ENCODE measurements around the gene ZNF768.
"Not testable (repeated sequence)": the region's sequence is repeated elsewhere in the genome, so short reads cannot be mapped to it uniquely, and the experiment has no call there.

The ZNF768 gene

DNA sequence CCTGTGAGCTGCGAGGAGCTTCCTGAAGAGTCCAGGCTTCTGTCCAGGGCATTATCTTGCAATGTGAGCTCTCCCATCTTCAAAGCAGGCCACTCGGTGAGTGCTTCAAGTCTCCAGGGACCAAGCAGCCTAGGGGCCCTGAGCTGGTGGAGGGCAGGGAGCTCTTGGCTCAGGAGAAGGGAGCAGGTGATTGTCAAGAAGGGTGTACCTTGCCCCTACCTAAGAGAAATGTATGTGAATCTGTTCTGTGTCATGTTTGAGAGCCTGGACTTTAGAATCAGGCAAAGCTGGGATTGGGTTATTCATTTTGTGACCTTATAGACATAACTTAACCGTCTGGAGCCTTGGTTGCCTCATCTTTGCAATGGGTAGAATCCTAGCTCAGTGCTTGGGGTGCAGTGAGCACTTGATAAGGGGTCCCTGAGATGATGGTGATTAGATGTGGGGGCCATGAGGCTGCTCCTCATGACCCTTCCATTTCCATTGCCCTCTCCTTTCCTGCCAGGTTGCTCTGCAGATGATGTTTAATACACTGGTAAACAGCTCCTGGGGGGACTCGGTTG is 15.9 kb downstream of the ZNF768 start:
- no peak for DNase-seq

DNA sequence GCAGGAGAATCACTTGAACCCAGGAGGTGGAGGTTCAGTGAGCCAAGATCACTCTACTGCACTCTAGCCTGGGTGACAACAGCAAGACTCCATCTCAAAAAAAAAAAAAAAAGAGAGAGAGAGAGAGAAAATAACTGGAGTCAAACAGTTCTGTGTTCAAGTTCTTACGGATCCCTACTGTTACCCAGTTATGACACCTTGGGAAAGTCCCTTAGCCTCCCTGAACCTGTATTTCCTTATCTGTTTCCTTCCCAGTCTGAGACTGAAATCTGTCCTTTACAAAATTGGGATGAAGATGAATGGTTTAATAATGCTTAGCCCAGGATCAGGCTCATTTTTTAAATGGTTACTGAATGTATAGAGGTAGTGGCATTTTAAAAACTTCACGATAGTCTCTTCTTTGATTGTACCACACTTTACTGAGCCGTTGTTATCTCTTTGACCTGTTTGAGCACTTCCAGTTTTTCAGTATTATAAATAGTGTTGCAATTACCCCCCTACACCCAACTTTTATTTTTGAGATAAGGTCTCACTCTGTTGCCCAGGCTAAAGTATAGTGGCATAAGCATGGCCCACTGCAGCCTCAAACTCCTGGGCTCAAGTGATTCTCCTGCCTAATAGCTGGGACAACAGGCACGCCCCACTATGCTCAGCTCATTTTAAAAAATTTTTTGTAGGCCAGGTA is 17.1 kb downstream of the ZNF768 start:
- no peak for DNase-seq

DNA sequence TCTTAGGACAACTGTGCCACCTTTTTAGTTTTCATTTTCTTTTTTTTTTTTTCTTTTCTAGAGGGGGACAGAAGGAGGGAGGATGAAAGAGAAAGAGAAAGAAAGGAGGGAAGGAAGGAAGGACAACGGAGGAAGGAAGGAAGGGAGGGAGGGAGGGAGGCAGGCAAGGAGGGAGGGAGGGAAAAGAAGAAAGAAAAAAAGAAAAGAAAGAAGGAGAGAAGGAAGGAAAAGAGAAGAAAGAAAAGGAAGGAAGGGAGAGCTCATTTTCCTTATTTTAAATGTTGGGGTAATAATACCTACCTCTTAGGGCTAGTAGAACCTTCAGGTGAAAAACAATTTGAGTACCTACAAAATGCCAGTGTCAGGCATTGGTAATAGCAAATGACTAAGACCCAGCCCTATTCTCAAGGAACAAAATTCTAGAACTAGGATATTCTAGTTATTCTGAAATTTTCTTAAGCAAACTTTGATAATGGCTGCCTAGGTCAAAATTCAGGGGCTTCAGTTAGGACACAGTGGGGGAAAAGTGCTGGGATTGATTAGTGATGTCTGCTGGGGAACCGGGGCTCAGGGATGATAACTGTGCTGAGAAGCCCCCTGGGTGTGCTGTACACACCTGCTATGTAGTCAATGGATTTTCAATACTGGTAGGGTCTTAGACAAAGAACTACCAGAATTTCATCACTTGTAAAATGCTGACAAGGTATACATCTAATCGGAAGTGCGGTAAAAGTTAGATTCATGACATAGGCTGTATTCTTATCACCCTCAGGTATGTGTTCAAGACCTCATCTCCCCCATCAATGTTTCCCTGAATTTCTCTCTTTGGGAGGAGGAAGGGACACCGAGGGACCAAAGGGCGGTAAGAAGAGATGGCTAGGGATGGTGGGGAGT is 22.7 kb downstream of the ZNF768 start:
- DNase-seq: no peak

DNA sequence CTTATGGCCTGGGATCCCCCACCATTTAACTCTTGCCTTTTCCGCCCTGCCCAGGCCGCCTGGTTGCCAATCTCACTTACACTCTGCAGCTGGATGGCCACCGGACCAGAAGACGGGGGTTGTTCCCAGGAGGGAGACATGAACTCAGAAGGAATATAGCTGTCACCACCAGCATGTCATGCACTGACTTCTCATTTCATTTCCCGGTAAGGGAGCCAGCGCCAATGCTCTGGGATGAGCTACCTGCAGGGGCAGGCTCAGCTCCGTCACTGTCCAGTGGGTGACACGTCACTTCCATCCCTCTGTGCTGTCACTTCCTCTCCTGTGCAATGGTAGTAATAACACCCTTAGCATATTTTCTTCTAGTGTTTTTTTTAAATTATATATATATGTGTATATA is 27.1 kb downstream of the ZNF768 start:
- no peak for DNase-seq

DNA sequence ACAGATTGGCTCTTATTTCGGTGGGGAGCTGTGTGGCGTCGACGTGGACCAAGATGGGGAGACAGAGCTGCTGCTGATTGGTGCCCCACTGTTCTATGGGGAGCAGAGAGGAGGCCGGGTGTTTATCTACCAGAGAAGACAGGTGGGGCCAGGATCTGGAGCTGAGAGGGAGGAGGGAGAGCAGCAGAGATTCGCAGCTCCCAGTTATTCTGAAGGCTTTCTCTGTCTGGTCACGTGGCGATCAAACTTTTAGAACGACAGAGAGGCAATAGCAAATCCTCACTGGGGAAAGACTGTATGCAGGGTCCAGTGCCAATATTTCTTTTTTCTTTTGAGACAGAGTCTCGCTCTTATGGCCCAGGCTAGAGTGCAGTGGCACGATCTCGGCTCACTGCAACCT is 31.7 kb downstream of the ZNF768 start:
- DNase-seq: no peak

- no peak for DNase-seq
These were observed 32.4 kb downstream of the ZNF768 start for GRCh38 chr16:30493941-30494488.

DNA sequence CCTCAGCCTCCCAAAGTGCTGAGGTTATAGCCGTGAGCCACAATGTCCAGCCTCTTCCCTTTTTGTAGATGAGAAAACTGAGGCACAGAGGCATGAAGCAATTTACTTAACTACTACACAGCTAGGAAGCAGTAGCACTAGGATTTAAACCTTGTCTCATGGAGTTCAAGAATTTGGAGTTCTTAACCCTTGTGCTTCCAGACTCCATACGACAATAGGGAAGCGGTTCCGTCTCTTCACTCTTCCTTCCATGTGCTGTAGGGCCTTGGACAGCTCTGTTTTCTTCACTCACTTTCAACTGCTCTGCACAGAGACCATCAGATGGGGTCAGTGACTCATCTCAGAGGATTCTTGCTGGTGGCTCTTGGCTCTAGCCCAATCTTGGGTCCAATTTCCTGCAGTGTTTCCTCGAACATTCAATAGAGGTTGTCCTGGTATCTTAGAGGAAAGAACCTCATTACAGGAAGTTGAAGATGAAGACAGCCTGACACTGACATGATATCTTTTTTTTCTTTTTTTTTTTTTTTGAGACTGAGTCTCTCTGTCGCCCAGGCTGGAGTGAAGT is 34.5 kb downstream of the ZNF768 start:
- DNase-seq: no peak

GRCh38 chr16:30491229-30491628 is 35.1 kb downstream of the ZNF768 start:
- DNase-seq: no peak

- no peak for DNase-seq
These were observed 36.2 kb downstream of the ZNF768 start for GRCh38 chr16:30490210-30490609.

DNA sequence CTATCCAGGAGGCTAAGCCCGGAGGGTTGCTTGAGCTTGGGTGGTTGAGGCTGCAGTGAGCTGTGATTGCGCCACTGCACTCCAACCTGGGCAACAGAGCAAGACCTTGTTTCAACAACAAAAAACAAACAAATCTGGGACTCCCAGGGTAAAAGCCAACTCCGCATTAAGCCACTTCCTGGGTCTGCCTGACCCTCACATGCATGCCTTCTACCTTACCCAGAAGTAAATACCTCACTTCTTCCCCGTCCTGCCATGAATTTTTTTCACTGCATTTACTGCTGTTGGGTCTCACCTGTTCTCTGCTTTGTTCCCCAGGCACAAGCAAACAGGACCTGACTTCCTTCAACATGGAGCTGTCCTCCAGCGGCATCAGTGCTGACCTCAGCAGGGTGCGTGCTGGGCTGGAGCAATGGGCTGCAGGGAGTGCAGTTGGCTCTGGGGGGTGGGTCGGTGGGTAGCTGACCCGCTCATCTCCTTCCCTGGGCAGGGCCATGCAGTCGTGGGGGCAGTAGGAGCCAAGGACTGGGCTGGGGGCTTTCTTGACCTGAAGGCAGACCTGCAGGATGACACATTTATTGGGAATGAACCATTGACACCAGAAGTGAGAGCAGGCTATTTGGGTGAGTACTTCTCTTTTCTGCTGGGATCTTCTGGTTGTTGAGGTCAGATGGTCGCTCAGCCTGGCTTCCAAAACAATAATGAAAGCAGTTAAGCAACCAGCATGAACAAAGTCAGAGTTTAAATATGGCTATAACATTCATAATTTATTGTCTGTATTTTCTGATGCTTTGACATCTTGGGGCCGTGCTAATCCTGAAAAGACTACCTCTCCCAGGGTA is 37.4 kb downstream of the ZNF768 start:
- DNase-seq: no peak

DNA sequence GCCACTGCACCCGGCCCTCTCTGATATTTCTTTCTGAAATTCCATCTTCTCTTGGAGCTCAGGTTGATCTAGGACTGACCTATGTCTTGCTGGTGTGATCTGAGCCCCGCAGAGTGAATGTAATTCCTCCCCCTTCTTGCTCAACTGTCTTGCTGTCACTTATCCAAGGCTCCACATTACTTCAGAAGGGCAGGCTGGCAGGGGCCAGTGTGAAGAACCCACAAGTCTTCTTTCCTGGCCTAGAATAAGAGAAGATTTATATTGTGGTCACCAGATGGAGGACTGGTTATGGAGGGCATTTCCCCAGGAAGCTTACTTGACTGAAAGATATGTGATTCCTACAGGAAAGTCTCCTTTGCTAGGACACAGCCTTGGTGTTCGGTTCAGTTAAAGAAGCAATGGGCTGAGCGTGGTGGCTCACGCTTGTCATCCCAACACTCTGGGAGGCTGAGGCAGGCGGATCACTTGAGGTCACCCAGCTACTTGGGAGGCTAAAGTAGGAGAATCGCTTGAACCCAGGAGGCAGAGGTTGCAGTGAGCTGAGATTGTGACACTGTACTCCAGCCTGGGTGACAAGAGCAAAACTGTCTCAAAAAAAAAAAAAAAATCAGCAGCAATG is 40.4 kb downstream of the ZNF768 start:
- DNase-seq: no peak

- no peak for DNase-seq
These were observed 41.5 kb downstream of the ZNF768 start for GRCh38 chr16:30484887-30485286.

DNA sequence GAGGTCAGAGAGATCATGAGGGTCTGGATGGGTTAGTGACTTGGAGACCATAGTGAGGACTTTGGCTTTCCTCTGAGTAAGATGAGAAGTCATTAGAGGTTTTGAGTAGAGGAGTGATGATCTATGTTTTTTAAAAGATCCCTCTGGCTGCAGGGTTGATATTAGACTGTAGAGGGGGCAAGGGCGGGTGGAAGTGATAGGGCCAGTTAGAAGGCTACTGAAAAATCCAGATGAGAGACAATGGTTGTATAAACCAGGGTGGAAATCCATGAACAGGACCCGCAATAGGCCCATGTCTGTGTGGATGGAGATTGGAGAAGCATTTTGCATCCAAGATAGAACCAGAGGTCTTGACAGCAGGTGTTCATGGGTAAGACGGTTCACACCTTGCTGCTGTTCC is 44.0 kb downstream of the ZNF768 start:
- DNase-seq: no peak

DNA sequence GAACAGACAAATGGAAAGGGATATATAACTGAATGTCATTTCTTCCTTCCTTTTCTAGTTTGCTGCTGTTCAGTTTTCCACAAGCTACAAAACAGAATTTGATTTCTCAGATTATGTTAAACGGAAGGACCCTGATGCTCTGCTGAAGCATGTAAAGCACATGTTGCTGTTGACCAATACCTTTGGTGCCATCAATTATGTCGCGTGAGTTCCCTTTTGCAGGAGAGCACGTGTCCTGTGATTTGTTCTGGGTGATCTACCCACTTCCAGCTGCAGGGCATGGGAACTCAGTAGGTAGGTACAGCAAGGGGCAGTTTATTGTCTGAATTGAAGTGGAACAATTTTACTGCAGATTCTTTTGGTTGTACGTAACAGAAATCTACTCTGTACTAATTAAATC is 45.0 kb downstream of the ZNF768 start:
- DNase-seq: no peak

DNA sequence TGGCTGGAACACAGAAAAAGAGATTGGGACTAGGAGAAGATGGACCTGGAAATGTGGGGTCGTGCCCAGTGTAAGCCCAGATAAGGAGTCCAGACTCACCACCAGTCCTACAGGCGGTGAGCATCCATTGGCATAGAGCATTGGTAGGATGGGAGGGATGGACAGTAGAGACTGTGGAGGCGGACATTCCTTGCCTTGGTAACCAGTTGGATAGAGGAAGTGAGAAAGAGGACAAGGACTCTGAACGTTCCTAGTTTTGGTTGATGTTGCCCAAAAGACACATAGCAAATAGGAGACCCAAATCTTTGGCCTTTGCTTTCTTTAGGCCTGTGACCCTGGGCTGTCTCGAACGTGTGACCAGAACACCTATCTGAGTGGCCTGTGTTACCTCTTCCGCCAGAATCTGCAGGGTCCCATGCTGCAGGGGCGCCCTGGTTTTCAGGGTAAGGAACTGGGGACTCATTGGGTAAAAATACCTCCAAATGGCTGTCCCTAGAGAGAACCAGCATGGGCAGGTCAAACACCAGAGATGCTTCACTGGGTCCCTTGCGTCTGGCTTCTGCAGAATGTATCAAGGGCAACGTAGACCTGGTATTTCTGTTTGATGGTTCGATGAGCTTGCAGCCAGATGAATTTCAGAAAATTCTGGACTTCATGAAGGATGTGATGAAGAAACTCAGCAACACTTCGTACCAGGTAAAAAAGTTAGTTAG is 47.4 kb downstream of the ZNF768 start:
- DNase-seq: no peak

DNA sequence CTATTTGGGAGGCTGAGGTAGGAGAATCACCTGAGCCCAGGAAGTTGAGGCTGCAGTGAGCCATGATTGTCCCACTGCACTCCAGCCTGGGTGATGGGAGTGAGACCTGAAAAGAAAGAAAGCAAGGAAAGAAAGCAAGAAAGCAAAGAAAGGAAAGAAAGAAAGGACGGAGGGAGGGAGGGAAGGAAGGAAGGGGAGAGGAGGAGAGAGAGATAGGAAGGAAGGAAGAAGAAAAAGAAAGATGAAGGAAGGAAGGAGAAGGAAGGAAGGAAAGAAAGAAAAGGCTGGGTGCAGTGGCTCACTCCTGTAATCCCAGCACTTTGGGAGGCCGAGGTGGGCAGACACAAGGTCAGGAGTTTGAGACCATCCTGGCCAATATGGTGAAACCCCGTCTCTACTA is 48.6 kb downstream of the ZNF768 start:
- not testable (repeated sequence) for DNase-seq

DNA sequence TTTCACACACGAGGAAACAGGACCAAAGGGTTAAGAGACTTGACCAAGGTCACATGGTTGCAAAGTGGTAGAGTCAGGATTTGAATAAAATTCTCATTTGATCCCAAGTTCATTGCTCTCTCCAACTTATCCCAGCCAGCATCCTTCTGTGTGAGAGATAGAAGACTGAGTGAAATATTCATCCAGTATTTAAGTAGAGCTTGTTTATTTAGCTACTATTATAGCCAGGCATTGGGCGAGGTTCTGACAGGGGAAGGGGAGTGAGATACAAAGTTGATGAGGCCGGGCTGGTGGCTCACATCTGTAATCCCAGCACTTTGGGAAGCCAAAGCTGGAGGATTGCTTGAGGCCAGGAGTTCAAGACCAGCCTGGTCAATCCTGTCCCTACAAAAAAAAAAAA is 49.4 kb downstream of the ZNF768 start:
- DNase-seq: no peak

DNA sequence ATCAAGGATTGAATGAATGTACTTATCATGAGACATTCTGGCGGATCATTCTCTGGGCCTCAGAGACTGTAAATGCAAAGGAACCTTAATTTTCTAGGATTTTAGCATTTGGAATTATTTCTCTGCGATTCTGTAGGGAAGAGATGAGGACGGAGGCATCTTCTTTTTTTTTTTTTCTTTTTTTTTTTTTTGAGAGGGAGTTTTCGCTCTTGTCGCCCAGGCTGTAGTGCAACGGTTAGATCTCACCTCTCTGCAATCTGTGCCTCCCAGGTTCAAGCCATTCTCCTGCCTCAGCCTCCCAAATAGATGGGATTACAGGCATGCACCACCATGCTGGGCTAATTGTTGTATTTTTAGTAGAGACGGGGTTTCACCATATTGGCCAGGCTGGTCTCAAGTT is 51.7 kb downstream of the ZNF768 start:
- DNase-seq: no peak

- no peak for DNase-seq
These were observed 52.3 kb downstream of the ZNF768 start for GRCh38 chr16:30474074-30474452.
